ENCODE data around the gene CDCA5. TPM values are rescaled to one million over a fixed set of nuclear protein-coding genes. Genes with fewer than 3 reads are reported as not detected.
A peak's percentile ranks its signal among the peaks of the same experiment; 100 is the strongest.

The CDCA5 gene
- total RNA-seq, 1 experiment from 2014 or later: 63.4 TPM

DNA sequence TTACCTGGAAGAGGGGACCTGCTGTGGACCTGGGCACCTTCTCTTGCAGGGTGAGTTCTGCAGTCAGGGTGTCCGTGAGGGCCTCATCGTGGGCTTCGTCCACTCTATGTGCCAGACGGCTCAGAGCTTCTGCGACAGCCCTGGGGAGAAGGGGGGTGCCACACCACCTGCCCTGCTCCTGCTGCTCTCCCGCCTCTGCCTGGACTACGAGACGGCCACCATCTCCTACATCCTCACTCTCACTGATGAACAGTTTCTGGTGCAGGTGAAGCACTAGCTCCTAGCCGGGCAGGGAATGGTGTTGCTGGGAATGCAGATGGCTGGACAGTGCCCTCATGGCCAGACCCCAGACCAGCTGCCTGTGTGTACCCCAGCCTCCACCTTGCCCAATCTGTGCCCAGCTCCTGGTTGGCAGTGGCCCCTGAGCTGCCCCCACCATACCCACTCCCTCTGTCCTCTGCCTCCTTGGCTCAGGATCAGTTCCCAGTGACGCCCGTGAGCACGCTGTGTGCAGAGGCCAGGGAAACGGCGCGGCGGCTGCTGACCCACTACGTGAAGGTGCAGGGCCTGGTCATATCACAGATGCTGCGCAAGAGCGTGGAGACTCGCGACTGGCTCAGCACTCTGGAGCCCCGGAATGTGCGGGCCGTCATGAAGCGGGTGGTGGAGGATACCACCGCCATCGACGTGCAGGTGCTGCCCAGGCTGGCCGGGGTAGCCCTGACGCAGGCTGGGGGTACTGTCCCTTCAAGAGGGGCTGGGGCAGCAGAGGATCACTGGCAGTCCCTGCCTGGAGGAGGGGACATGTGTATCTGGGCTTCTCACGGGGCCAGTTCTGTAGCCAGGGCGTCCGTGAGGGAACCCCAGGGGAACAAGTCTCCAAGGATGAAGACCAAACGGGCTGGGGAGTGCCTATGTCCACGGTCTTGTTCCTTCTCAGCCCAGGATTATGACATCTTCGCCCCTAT is 25.7 kb upstream of the CDCA5 start:
- in situ Hi-C loops (cut with HindIII; ENCODE audit: low pct_unique_long_range_greater_than_20kb, low sequenced_read_pairs): no loop called here
- no peak for DNase-seq (ENCODE audit: low read depth)

DNA sequence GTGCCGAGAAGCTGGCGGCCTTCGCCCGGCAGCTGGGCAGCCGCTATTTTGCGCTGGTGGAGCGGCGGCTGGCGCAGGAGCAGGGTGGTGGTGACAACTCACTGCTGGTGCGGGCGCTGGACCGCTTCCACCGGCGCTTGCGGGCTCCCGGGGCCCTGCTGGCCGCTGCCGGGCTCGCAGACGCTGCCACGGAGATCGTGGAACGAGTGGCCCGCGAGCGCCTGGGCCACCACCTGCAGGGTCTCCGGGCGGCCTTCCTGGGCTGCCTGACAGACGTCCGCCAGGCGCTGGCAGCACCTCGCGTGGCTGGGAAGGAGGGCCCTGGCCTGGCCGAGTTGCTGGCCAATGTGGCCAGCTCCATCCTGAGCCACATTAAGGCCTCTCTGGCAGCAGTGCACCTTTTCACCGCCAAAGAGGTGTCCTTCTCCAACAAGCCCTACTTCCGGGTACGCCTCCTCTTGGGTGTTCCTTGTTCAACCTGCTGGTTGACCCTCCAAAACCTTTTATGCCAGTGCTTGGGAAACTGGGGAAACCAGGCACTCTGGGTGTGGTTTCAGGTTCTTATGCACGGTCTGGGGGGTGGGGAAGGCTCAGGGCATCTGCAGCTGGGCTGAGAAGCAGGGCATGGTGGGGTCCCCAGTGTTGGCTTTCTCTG is 24.8 kb upstream of the CDCA5 start:
- in situ Hi-C loops (cut with HindIII; ENCODE audit: low pct_unique_long_range_greater_than_20kb, low sequenced_read_pairs): no loop called here

DNA sequence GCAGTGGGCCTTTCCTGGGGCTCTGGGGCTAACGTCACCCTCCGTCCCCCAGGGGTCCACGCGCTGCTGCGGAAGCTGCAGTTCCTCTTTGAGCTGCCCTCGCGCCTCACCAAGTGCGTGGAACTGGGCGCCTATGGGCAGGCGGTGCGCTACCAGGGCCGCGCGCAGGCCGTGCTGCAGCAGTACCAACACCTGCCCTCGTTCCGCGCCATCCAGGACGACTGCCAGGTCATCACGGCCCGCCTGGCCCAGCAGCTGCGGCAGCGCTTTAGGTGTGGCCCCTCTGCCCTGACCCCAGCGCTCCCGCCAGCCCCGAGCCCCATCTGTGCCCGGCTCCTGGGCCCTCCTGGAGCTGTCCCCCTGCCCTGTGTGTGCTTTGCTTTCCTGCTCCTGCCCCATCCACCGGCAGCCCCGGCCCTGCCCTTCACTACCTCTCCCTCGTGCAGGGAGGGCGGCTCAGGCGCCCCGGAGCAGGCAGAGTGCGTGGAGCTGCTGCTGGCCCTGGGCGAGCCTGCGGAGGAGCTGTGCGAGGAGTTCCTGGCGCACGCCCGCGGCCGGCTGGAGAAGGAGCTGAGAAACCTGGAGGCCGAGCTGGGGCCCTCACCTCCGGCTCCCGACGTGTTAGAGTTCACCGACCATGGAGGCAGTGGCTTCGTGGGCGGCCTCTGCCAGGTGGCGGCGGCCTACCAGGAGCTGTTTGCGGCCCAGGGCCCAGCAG is 24.1 kb upstream of the CDCA5 start:
- in situ Hi-C loops (cut with HindIII; ENCODE audit: low pct_unique_long_range_greater_than_20kb, low sequenced_read_pairs): no loop called here
- no peak for DNase-seq (ENCODE audit: low read depth)

More for the DNA sequence above, 24.8 kb upstream of the CDCA5 start:
- DNase-seq (ENCODE audit: low read depth): no peak

DNA sequence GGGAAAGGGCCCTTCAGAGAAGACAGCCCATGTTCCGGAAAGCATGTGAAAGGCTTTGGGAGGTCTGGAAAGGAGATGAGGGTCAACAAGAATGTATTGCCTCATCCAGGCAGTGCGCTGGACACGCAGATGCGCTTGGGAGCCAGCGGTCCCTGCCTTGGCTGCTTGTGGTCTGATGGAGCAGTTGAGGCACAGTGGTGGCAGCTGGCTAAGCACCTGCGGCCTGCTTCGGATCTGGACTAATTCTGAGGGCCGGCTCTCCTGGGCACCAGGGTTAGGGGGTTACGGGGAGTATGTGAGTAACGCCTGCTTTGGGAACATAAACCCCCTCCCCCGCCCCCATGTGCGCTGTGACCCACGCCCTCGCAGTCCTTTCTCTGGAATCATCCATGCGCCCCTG is 23.2 kb upstream of the CDCA5 start:
- in situ Hi-C loops (cut with HindIII; ENCODE audit: low pct_unique_long_range_greater_than_20kb, low sequenced_read_pairs): no loop called here
- DNase-seq (ENCODE audit: low read depth): no peak

DNA sequence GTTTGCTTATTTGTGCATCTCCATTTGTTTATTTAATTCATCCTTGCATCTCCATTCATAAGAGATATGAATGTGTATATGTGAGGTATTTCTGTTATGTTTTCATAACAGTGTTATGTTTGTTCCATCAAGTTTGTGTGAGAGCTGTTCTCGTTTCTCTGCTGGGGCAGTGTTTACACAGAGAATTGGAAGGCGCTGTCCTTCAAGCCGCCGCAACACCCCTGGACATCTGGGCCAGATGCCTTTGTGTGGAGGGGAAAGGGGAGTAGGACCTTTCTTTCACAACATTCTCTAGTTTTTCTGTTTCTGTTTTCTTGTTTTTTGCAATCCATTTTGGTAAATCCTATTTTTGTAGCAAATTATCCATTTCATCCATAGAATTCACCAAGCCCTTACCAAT is 20.8 kb upstream of the CDCA5 start:
- DNase-seq (ENCODE audit: low read depth): no peak
- in situ Hi-C loops (cut with HindIII; ENCODE audit: low pct_unique_long_range_greater_than_20kb, low sequenced_read_pairs): no loop called here

DNA sequence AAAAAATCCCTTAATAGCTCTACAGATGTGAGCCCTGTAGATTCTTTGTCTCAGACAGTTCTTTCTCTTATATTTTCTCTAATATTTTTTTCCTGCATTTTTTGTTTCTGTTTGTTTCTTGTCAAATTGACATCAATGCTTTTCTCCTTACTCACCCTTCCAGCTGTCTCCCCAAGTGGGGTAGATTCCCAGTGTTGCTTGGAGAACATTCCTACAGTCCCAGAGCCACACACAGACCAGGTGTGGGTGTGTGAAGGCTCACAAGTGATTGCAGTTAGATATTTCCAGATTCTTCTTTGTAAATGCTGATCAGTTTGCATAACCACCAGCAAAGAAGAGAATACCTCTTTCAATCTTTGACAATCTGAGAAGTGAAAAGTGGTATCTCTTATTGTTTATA is 19.6 kb upstream of the CDCA5 start:
- DNase-seq (ENCODE audit: low read depth): no peak
- in situ Hi-C loops (cut with HindIII; ENCODE audit: low pct_unique_long_range_greater_than_20kb, low sequenced_read_pairs): no loop called here

DNA sequence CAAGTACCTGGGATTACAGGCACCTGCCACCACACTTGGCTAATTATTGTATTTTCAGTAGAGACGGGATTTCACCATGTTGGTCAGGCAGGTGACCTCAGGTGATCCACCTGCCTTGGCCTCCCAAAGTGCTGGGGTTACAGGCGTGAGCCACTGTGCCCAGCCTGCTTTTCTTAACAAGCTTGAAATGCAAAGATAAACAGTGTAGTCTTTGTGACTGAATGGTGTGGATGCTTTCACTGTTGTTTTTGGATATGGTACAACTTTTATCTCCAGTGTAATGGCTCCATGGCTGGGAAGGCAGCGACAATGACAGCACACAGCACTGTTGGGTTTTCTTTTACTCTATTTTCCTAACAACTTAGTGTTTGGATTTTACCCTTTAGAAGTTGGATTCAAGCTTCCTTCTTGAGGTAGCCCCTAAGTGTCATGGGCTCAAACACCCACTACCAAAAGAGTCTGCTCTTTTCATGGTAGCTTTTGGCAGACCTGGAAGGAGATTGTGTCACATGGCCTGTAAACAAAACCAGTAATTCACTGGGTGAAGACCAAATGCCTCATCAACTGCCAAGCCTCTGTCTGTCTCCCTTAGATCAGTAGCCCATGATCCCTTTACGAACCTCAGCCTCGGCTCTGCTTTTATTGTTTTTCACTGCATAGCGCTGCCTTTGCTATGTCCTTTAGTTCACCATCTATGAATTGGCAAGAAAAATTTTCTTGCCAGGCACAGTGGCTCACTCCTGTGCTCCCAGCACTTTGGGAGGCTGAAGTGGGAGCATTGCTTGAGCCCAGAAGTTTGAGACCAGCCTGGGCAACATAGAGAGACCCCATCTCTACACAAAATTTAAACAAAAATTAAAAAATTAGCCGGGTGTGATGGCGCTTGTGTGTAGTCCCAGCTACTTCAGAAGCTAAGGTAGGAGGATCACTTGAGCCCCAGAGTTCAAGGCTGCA is 18.6 kb upstream of the CDCA5 start:
- in situ Hi-C loops (cut with HindIII; ENCODE audit: low pct_unique_long_range_greater_than_20kb, low sequenced_read_pairs): no loop called here
- DNase-seq (ENCODE audit: low read depth): peak; percentile 78

DNA sequence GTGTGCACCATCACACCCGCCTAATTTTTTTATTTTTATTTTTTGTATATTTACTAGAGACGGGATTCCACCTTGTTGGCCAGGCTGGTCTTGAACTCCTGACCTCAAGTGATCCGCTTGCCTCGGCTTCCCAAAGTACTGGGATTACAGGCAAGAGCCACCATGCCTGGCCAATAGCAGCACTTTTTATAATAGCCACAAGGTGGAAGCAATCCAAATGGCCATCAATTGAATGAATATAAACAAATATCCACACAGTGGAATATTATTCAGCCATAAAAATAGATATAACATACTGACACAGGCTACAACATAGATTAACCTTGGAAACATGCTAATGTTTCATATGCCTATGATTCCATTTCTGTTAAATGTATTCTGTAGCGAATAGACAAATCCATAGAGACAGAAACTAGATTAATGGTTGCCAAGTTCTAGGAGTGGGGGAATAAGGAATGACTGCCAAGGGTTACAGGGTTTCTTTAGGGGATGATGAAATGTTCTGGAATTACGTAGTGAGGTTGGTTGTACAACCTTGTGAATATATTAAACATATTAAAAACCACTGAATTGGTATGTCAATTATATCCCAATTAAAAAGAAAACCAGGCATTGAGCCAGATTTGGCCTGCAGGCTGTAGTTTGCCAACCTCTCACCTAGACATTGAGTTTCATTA is 17.0 kb upstream of the CDCA5 start:
- in situ Hi-C loops (cut with HindIII; ENCODE audit: low pct_unique_long_range_greater_than_20kb, low sequenced_read_pairs): no loop called here
- DNase-seq (ENCODE audit: low read depth): no peak

DNA sequence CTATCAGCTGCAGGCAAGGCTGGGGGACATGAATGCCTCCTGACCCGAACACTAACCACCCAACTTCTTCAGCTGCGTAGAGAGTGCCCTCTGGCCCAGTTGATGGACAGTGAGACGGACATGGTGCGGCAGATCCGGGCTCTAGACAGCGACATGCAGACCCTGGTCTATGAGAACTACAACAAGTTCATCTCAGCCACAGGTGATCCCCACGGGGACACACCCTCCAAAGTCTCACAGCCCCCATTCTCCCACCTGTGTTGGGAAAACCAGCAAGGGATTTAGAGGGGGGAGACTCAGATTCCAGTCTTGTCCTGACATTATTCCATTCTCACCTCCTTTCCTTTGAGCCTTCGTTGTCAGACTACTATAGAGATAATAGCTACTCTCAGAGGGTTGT is 13.1 kb upstream of the CDCA5 start:
- in situ Hi-C loops (cut with HindIII; ENCODE audit: low pct_unique_long_range_greater_than_20kb, low sequenced_read_pairs): no loop called here
- DNase-seq (ENCODE audit: low read depth): no peak

DNA sequence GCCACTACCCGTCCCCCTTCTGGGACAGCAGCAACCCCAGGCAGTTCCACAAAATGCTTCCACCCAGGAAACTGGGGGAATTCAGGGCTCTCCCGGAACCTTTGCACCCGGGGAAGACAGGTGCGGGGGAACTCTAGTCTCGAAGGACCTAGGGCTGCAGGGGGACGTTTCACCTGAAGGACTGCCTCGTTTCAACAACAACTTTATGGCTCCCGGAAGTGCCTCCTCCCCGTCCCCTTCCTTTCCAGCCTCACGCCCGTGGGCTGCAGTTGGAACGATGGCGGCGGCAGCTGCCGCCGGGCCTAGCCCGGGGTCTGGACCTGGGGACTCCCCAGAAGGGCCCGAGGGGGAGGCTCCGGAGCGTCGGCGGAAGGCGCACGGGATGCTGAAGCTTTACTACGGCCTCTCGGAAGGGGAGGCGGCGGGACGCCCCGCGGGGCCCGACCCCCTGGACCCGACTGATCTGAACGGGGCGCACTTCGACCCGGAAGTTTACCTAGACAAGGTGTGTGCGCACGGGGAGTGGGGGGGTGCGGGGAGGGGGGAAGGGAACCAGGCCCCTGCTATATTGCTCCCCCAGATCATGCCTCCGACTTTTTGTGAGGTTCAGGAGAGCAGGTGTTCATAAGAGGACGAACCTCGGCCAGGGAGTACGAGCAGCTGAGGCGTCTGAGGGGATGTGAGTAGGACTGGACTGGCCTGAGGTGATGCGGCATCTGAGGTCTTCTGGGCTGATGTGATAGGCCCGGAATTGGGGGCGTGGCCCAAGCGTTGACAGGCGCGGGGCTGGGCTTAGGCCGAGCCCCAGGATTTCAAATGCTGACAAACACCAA is 12.3 kb upstream of the CDCA5 start, which contains the start of gene VPS51:
Gene VPS51 (plus strand): TSS at position 241 of the 833 bp plus-strand sequence. CDS start 37 bp downstream, at position 278.
- peak; percentile 71 for DNase-seq (ENCODE audit: low read depth)
- in situ Hi-C loops (cut with HindIII; ENCODE audit: low pct_unique_long_range_greater_than_20kb, low sequenced_read_pairs): no loop called here

DNA sequence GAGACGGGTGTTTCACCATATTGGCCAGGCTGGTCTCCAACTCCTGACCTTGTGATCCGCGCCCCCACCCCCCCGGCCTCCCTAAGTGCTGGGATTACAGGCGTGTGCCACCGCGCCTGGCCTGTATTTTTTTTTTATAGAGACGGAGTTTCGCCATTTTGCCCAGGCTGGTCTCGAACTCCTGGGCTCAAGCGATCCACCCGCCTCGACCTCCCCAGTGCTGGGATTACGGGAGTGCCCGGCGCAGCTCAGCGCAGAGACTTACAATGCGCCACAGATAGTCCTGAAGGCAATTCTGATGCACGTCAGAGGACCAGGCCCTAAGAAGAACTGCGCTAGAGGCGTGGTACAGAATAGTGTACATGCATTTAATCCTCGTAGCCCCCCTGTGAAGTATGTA is 11.6 kb upstream of the CDCA5 start:
- in situ Hi-C loops (cut with HindIII; ENCODE audit: low pct_unique_long_range_greater_than_20kb, low sequenced_read_pairs): no loop called here
- DNase-seq (ENCODE audit: low read depth): no peak

DNA sequence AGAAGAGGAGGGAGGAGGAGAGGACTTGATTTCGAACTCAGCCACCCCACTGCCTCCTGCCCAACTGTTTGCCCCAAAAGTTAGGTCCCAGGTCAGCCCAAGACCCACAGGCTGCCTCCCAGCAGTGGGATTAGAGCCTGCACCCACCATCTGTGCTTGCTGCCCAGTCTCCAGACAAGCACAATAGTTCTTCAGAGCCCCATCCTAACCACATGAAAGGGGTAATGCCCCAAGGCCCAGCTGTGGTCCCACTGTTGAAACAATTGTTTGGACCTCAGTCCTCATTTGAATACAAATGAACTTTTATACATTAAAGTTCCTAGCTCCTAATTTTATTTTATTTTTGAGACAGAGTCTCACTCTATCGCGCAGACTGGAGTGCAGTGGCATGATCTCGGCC is 6.8 kb upstream of the CDCA5 start:
- in situ Hi-C loops (cut with HindIII; ENCODE audit: low pct_unique_long_range_greater_than_20kb, low sequenced_read_pairs): no loop called here

DNA sequence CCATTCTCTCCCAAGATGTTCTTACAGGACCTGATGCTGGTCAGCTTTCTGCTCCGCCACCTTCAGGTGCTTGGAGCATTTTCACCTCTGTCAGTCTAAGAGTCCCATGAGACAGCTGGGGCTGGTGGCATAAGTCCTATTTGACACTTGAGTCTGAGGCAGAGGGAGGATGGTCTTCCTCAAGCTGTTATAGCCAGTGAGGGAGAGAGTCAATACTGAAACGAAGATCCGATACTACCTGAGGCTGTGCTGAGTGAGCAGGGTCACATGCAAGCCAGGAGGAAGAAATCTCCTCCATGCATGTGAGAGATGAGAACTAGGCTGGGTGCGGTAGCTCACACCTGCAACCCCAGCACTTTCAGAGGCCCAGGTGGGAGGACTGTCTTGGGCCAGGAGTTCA is 5.8 kb upstream of the CDCA5 start:
- no peak for DNase-seq (ENCODE audit: low read depth)
- in situ Hi-C loops (cut with HindIII; ENCODE audit: low pct_unique_long_range_greater_than_20kb, low sequenced_read_pairs): no loop called here

More for the DNA sequence above, 6.8 kb upstream of the CDCA5 start:
- DNase-seq (ENCODE audit: low read depth): no peak

DNA sequence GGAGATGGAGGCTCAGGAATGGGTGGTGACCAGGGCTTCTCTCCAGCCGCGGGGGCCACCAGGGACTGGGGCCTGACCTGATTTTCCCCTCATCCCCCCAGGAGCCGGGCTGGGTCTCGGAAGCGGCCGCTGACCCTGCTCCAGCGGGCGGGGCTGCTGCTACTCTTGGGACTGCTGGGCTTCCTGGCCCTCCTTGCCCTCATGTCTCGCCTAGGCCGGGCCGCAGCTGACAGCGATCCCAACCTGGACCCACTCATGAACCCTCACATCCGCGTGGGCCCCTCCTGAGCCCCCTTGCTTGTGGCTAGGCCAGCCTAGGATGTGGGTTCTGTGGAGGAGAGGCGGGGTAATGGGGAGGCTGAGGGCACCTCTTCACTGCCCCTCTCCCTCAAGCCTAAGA is 4.0 kb upstream of the CDCA5 start:
- no peak for DNase-seq (ENCODE audit: low read depth)
- in situ Hi-C loops (cut with HindIII; ENCODE audit: low pct_unique_long_range_greater_than_20kb, low sequenced_read_pairs): no loop called here

DNA sequence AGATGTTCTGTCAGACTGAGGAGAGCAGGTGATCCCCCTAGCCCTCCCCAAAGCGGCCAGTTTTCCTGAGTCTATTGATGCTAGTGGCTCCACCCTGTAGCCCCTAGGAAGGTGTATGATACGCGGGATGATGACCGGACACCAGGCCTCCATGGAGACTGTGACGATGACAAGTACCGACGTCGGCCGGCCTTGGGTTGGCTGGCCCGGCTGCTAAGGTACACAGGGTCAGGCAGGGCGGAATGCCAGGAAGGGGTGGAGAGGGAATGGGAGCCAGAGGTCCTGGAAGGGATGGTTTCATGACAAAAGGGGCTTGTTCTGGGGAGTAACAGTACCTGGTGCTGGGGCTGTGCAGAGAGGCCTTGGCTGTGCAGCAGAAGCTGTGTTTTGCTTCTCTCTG is 3.4 kb upstream of the CDCA5 start:
- in situ Hi-C loops (cut with HindIII; ENCODE audit: low pct_unique_long_range_greater_than_20kb, low sequenced_read_pairs): no loop called here
- DNase-seq (ENCODE audit: low read depth): no peak

DNA sequence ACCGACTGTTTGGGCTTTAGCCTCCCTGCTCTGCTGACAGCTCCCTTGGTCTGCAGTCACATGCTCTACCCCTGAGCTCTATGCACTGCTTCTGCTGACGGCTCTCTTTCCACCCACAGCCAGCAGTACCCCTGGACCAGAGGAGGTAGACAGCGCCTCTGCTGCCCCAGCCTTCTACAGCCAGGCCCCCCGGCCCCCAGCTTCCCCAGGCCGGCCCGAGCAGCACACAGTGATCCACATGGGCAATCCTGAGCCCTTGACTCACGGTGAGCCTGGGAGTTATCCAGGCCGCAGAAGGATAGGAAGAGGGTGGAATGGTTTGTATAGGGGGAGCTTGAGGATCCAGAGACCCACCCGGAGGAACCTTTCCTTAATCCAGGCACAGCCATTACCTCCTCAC is 3.0 kb upstream of the CDCA5 start:
- no peak for DNase-seq (ENCODE audit: low read depth)
- in situ Hi-C loops (cut with HindIII; ENCODE audit: low pct_unique_long_range_greater_than_20kb, low sequenced_read_pairs): no loop called here

DNA sequence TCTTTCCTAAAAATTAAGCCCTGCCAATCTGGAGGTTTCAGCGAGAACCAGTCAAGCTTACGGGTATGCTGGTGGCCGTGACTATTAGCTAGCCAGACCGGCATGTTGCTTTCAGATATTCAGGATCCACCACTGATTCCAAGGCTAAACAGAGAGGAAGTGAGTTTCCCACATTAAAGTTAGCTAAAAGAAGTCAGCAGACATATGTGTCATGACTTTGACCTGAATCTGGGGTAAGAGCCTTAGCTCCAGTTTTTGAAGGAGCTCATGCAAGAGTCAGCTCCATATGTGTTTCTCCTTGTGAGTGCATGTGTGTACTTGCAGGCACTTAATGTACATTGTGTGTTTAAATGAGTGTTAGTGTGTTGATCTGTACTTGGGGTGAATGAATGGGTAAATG is 1.6 kb upstream of the CDCA5 start:
- no peak for DNase-seq (ENCODE audit: low read depth)
- in situ Hi-C loops (cut with HindIII; ENCODE audit: low pct_unique_long_range_greater_than_20kb, low sequenced_read_pairs): no loop called here
